OCI-LY3 (cell line): Measurements from ENCODE around the gene SMYD3.

Experiments used
- H2AFZ ChIP-seq: fragments of 200-600, 300-600 bp; shearing (Covaris generic); 2 replicates; pipeline ENCODE4 v1.6.0; 2014; ENCODE audit warnings: antibody characterized with exemption, low read depth, low read length
- H3K27ac ChIP-seq: fragments of 200-600, 300-600 bp; sonication (generic); 2 replicates; pipeline ENCODE4 v1.5.1; 2014; ENCODE audit warnings: mild to moderate bottlenecking, low read length, moderate library complexity, mixed read lengths
- H3K27me3 ChIP-seq: fragments of 200-600, 300-600 bp; sonication (generic); 2 replicates; pipeline ENCODE4 v1.6.1; 2014; ENCODE audit warnings: low read depth, low read length, mixed read lengths
- H3K36me3 ChIP-seq: fragments of 200-600, 300-600 bp; sonication (generic); replicated peaks from 2 replicates; pipeline ENCODE3; 2014; ENCODE audit warnings: low read depth, low read length, mixed read lengths
- H3K4me1 ChIP-seq: fragments of 300-600, 200-600 bp; sonication (generic); 2 replicates; pipeline ENCODE4 v1.6.1; 2014; ENCODE audit warnings: low read length, mixed read lengths
- H3K4me2 ChIP-seq: fragments of 200-600, 300-600 bp; sonication (generic); 2 replicates; pipeline ENCODE4 v1.6.1; 2014; ENCODE audit warnings: low read length, mixed read lengths
- H3K4me3 ChIP-seq: fragments of 300-600, 200-600 bp; sonication (generic); 2 replicates; pipeline ENCODE4 v1.5.1; 2014; ENCODE audit warnings: antibody characterized with exemption, mild to moderate bottlenecking, low read length, moderate library complexity
- H3K79me2 ChIP-seq: fragments of 300-600, 200-600 bp; shearing (Covaris generic); 2 replicates; pipeline ENCODE4 v1.6.1; 2014; ENCODE audit warnings: mild to moderate bottlenecking, low read length, mixed read lengths
- H3K9ac ChIP-seq: fragments of 300-600, 200-600 bp; shearing (Covaris generic); 2 replicates; pipeline ENCODE4 v1.6.0; 2014; ENCODE audit warnings: mild to moderate bottlenecking, low read length, moderate library complexity
- H3K9me3 ChIP-seq: fragments of 200-600, 300-600 bp; shearing (Covaris generic); 2 replicates; pipeline ENCODE4 v1.6.1; 2014; ENCODE audit warnings: low read length, mixed read lengths; ENCODE audit not compliant: insufficient read depth
- H4K20me1 ChIP-seq: fragments of 200-600, 300-600 bp; sonication (generic); 2 replicates; pipeline ENCODE4 v1.6.1; 2016; ENCODE audit warnings: low read length, mixed read lengths; ENCODE audit not compliant: insufficient read depth
- CTCF ChIP-seq: fragments of 200-600, 300-600 bp; sonication (generic); IDR thresholded peaks from 2 replicates; pipeline ENCODE4 v1.5.1; 2014; ENCODE audit warnings: antibody characterized with exemption, low read length, low read depth
- EZH2phosphoT487 ChIP-seq: fragments of 200-600 bp; shearing (Covaris generic); IDR thresholded peaks from 2 replicates; pipeline ENCODE4 v1.6.1; 2018; ENCODE audit warnings: antibody characterized with exemption, mixed run types, low read depth

Gene SMYD3

GRCh38 chr1:246155923-246156322 is 351.2 kb downstream of the SMYD3 start:
- Histone ChIP-seq H3K9ac (no peak overlapping the region), H3K27ac (no peak overlapping the region)

GRCh38 chr1:246153796-246154212 is 353.3 kb downstream of the SMYD3 start:
- Histone ChIP-seq H3K27me3 (no peaks in the 10 kb centered on the region), H3K4me3 (no peak overlapping the region), H3K9me3 (no peaks in the 10 kb centered on the region), H3K79me2 (no peaks in the 10 kb centered on the region), H3K4me2 (no peak overlapping the region), H3K27ac (no peak overlapping the region), H3K4me1 (peaks cover 6% of the 10 kb centered on the region), H3K9ac (no peak overlapping the region), H2AFZ (no peak overlapping the region), H4K20me1 (no peaks in the 10 kb centered on the region), H3K36me3 (peaks cover under 1% of the 10 kb centered on the region)
- TF ChIP-seq EZH2phosphoT487 (no peak), CTCF (no peak)

More at GRCh38 chr1:246155923-246156322, 351.2 kb downstream of the SMYD3 start:
- Histone ChIP-seq H3K4me1 (peaks cover 6% of the 10 kb centered on the region), H3K79me2 (no peaks in the 10 kb centered on the region), H3K27me3 (no peaks in the 10 kb centered on the region), H3K4me2 (no peak overlapping the region), H2AFZ (no peak overlapping the region), H3K36me3 (no peaks in the 10 kb centered on the region), H4K20me1 (no peaks in the 10 kb centered on the region), H3K9me3 (no peaks in the 10 kb centered on the region), H3K4me3 (no peak overlapping the region)
- no peak for TF ChIP-seq EZH2phosphoT487
- no peak for TF ChIP-seq CTCF

- H2AFZ ChIP-seq, result no peak overlapping the region
- H3K27me3 ChIP-seq, result no peaks in the 10 kb centered on the region
- H3K36me3 ChIP-seq, result peaks cover 6% of the 10 kb centered on the region
- H3K4me3 ChIP-seq, result no peak overlapping the region
- no peak overlapping the region for H3K9ac ChIP-seq
- no peak overlapping the region for H3K27ac ChIP-seq
- H4K20me1 ChIP-seq, result no peaks in the 10 kb centered on the region
- no peaks in the 10 kb centered on the region for H3K79me2 ChIP-seq
- peaks cover 3% of the 10 kb centered on the region for H3K4me1 ChIP-seq
- peaks cover 7% of the 10 kb centered on the region; the same call in 1 of the 2 replicates for H3K9me3 ChIP-seq
- TF ChIP-seq EZH2phosphoT487 (no peak), CTCF (no peak)
- H3K4me2 ChIP-seq, result no peak overlapping the region
Measured at GRCh38 chr1:246152986-246153431, 354.1 kb downstream of the SMYD3 start.

- Histone ChIP-seq H3K36me3 (peaks cover 6% of the 10 kb centered on the region), H3K9me3 (peaks cover 8% of the 10 kb centered on the region; the same call in 1 of the 2 replicates), H3K27ac (no peak overlapping the region), H2AFZ (no peak overlapping the region), H4K20me1 (no peaks in the 10 kb centered on the region), H3K9ac (no peak overlapping the region), H3K79me2 (no peaks in the 10 kb centered on the region), H3K27me3 (no peaks in the 10 kb centered on the region), H3K4me3 (no peak overlapping the region), H3K4me2 (no peak overlapping the region), H3K4me1 (no peaks in the 10 kb centered on the region)
- TF ChIP-seq EZH2phosphoT487 (no peak), CTCF (no peak)
Measured at GRCh38 chr1:246151796-246152434, 355.2 kb downstream of the SMYD3 start.
